Measurements from ENCODE around the gene MAN2A2. TPM values are rescaled to one million over a fixed set of nuclear protein-coding genes. Genes with fewer than 3 reads are reported as not detected.

The MAN2A2 gene
- total RNA-seq, 1 experiment from 2014 or later: 32.7 TPM

GRCh38 chr15:90942354-90943120 is 39.4 kb downstream of the MAN2A2 start:
- DNase-seq (ENCODE audit: low spot score): no peak

GRCh38 chr15:90945091-90945490 is 42.0 kb downstream of the MAN2A2 start:
- DNase-seq (ENCODE audit: low spot score): no peak

GRCh38 chr15:90946538-90946937 is 43.4 kb downstream of the MAN2A2 start:
- DNase-seq (ENCODE audit: low spot score): no peak

- no peak for DNase-seq (ENCODE audit: low spot score)
Measured at GRCh38 chr15:90946941-90947576, 44.0 kb downstream of the MAN2A2 start.

GRCh38 chr15:90947577-90948357 is 44.7 kb downstream of the MAN2A2 start:
- no peak for DNase-seq (ENCODE audit: low spot score)

- no peak for DNase-seq (ENCODE audit: low spot score)
Measured at GRCh38 chr15:90948506-90948905, 45.4 kb downstream of the MAN2A2 start.

GRCh38 chr15:90949979-90950675 is 47.0 kb downstream of the MAN2A2 start:
- DNase-seq (ENCODE audit: low spot score): no peak

- no peak for DNase-seq (ENCODE audit: low spot score)
Measured at GRCh38 chr15:90950676-90951075, 47.6 kb downstream of the MAN2A2 start.

- DNase-seq (ENCODE audit: low spot score): no peak
Measured at GRCh38 chr15:90952901-90953677, 50.0 kb downstream of the MAN2A2 start.

GRCh38 chr15:90953947-90954711 is 51.0 kb downstream of the MAN2A2 start:
- no peak for DNase-seq (ENCODE audit: low spot score)

GRCh38 chr15:90954712-90955623 is 51.9 kb downstream of the MAN2A2 start, which contains the start of gene RCCD1:
TSS of gene RCCD1 (plus strand) at chr15:90954884. CDS start at chr15:90956735, 1,851 bp downstream.
- peak; percentile 99 for DNase-seq (ENCODE audit: low spot score)

- DNase-seq (ENCODE audit: low spot score): peak; percentile 68
Measured at GRCh38 chr15:90955624-90956273, 52.6 kb downstream of the MAN2A2 start.

- DNase-seq (ENCODE audit: low spot score): peak; percentile 79
Measured at GRCh38 chr15:90956274-90957030, 53.4 kb downstream of the MAN2A2 start.

- no peak for DNase-seq (ENCODE audit: low spot score)
Measured at GRCh38 chr15:90957031-90957790, 54.1 kb downstream of the MAN2A2 start.

GRCh38 chr15:90957791-90958190 is 54.7 kb downstream of the MAN2A2 start:
- no peak for DNase-seq (ENCODE audit: low spot score)

GRCh38 chr15:90959028-90959595 is 56.0 kb downstream of the MAN2A2 start:
- no peak for DNase-seq (ENCODE audit: low spot score)

- DNase-seq (ENCODE audit: low spot score): no peak
Measured at GRCh38 chr15:90959894-90960293, 56.8 kb downstream of the MAN2A2 start.
